Stomach (tissue), 4 donors: ENCODE data around the gene IL20.

ENCODE experiments used
- EP300 ChIP-seq: sonication (generic); formaldehyde crosslinking; IDR thresholded peaks from one replicate; pipeline ENCODE4 v1.6.1; 2017; ENCODE audit warnings: antibody characterized with exemption
- POLR2A ChIP-seq, 4 donors: fragments of 450-650 bp; IDR thresholded peaks; one replicate each; pipeline ENCODE4 v1.6.1; 2016; ENCODE audit warnings: antibody characterized with exemption in 4 of 4, control low read depth in 2 of 4, mild to moderate bottlenecking in 1 of 4, moderate library complexity in 1 of 4
- POLR2AphosphoS5 ChIP-seq, 3 donors: sonication (generic); formaldehyde crosslinking; IDR thresholded peaks; one replicate each; pipeline ENCODE4 v1.6.1; 2016; ENCODE audit warnings: antibody characterized with exemption in 3 of 3
- TF ChIP-seq, protein P1 (sequence below), 7 experiments: fragments of 450-650 bp in 4 of 7; fragments of 200-600 bp in 3 of 7; sonication (generic) in 3 of 7; IDR thresholded peaks; one replicate each; pipeline ENCODE4 v1.5.1; 2016 to 2019; ENCODE audit warnings: antibody characterized with exemption in 7 of 7, control low read depth in 2 of 7, mild to moderate bottlenecking in 1 of 7

- TF ChIP-seq, protein P1, sequence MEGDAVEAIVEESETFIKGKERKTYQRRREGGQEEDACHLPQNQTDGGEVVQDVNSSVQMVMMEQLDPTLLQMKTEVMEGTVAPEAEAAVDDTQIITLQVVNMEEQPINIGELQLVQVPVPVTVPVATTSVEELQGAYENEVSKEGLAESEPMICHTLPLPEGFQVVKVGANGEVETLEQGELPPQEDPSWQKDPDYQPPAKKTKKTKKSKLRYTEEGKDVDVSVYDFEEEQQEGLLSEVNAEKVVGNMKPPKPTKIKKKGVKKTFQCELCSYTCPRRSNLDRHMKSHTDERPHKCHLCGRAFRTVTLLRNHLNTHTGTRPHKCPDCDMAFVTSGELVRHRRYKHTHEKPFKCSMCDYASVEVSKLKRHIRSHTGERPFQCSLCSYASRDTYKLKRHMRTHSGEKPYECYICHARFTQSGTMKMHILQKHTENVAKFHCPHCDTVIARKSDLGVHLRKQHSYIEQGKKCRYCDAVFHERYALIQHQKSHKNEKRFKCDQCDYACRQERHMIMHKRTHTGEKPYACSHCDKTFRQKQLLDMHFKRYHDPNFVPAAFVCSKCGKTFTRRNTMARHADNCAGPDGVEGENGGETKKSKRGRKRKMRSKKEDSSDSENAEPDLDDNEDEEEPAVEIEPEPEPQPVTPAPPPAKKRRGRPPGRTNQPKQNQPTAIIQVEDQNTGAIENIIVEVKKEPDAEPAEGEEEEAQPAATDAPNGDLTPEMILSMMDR (IDR thresholded peaks at IDR 0.05), result no peak
- no peak for TF ChIP-seq POLR2A (IDR thresholded peaks at IDR 0.05)
- TF ChIP-seq EP300, result no peak
- no peak for TF ChIP-seq POLR2AphosphoS5 (IDR thresholded peaks at IDR 0.05)
Measured at GRCh38 chr1:206913766-206914537, 48.5 kb downstream of the IL20 start.
